ENCODE measurements around the gene OLFM3.

DNA sequence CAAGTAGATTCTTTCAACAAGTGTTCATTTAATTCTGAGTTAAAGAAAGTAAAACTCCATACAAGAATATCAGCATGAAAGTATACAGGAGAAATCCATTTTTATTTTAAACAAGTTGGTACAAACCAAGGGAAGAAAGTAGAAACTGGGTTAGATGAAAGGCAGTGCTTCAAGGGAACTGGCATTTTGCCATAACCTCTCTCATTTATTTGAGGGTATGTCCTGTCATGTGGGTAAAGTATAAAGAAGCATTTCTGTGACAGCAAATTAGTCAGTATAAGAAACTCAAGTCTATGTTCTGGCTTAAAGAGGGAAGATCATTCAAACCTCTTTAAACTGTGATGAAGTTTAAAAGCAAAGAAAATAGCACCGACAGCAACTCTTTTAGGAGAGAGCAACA lies 32.0 kb downstream of the OLFM3 start:
- TF ChIP-seq, protein P1, sequence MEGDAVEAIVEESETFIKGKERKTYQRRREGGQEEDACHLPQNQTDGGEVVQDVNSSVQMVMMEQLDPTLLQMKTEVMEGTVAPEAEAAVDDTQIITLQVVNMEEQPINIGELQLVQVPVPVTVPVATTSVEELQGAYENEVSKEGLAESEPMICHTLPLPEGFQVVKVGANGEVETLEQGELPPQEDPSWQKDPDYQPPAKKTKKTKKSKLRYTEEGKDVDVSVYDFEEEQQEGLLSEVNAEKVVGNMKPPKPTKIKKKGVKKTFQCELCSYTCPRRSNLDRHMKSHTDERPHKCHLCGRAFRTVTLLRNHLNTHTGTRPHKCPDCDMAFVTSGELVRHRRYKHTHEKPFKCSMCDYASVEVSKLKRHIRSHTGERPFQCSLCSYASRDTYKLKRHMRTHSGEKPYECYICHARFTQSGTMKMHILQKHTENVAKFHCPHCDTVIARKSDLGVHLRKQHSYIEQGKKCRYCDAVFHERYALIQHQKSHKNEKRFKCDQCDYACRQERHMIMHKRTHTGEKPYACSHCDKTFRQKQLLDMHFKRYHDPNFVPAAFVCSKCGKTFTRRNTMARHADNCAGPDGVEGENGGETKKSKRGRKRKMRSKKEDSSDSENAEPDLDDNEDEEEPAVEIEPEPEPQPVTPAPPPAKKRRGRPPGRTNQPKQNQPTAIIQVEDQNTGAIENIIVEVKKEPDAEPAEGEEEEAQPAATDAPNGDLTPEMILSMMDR (IDR thresholded peaks at IDR 0.05): no peak
- TF ChIP-seq POLR2A (IDR thresholded peaks at IDR 0.05): no peak

Measured in lower leg skin (tissue), 3 donors.